Dendritic cell treated with granulocyte-macrophage colony-stimulating factor and Interleukin-4, amounts not matched to agents 40 ng/mL and 50 ng/mL, for 4 days (primary cell): ENCODE data around the gene KLHDC7B.

ENCODE experiments used
- H3K27ac Mint-ChIP-seq: one replicate; pipeline ENCODE4 v1.8.0; 2022; ENCODE audit warnings: mild to moderate bottlenecking, mixed read lengths
- H3K27me3 Mint-ChIP-seq: one replicate; pipeline ENCODE4 v1.8.0; 2022; ENCODE audit warnings: mild to moderate bottlenecking, mixed read lengths
- H3K36me3 Mint-ChIP-seq: one replicate; pipeline ENCODE4 v1.8.0; 2022; ENCODE audit warnings: low read depth, mixed read lengths
- H3K4me1 Mint-ChIP-seq: one replicate; pipeline ENCODE4 v1.8.0; 2022; ENCODE audit warnings: low read depth, mixed read lengths
- H3K4me3 Mint-ChIP-seq: one replicate; pipeline ENCODE4 v1.8.0; 2022; ENCODE audit warnings: mild to moderate bottlenecking, moderate library complexity, mixed read lengths
- H3K9me3 Mint-ChIP-seq: one replicate; pipeline ENCODE4 v1.8.0; 2022; ENCODE audit warnings: mixed read lengths
- intact Hi-C: fragments of 100-400 bp; cut with micrococcal nuclease; formaldehyde crosslinking; loops from one replicate; pipeline ENCODE4 v1.15.0; 2022

The KLHDC7B gene

DNA sequence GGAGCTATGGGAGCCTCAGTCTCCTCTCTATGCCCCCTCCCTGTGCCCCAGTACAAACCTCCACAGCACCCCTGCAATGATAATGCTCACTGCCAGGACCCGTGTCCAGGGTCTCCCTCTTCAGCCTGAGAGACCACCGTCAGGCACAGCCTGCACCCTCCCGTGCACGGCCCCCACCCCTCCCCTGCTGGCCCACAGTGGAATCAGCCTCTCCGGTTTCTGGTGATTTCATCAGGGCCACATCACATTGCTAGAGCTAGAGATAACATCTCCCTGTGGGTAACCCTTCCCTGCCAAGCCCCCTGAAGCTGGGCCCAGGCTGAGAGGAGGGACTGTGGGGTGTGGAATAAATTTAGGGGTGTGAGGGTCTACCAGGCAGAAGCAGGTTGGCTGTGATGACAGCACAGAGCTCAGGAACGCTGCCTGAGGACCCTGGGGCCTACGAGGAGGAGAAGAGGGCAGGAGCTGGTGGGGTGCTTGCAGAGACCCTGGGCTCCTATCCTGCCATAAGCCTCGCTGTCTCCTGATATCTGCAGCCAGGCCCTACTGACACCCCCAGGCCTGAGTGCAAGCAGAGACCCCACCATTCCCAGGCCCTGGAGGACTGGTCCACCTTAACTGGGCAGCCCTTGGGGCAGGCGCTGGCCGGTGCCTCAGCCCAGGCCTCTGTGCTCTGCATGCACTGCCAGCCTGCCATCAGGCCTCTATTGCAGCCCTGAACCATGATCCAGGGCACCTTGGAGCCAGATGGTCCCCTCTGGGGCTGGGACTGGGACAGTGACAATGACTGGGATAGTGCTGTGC is at the start of gene KLHDC7B:
KLHDC7B (plus strand) TSS at position 378 of the 804 bp plus-strand sequence; CDS start at position 723, 345 bp downstream.
- H3K4me3 Mint-ChIP-seq, result no peak within 1 kb of the TSS
- peaks cover 50% of the 10 kb centered on the region for H3K4me1 Mint-ChIP-seq

GRCh38 chr22:50497093-50497492 is 48.6 kb upstream of the KLHDC7B start:
- no peaks in the 10 kb centered on the region for H3K9me3 Mint-ChIP-seq
- H3K4me3 Mint-ChIP-seq, result no peak overlapping the region
- H3K27me3 Mint-ChIP-seq, result peaks cover 21% of the 10 kb centered on the region
- intact Hi-C loops, result loop anchor here (5.0 kb wide), 1 partner anchor 255 kb away; no protein-coding TSS in a partner anchor
- H3K27ac Mint-ChIP-seq, result no peak overlapping the region
- H3K4me1 Mint-ChIP-seq, result peaks cover 14% of the 10 kb centered on the region
- H3K36me3 Mint-ChIP-seq, result peaks cover under 1% of the 10 kb centered on the region

More for the DNA sequence above, at the start of gene KLHDC7B:
- intact Hi-C loops, result loop anchor here (2.0 kb wide), 2 partner anchors 19 to 75 kb away; no protein-coding TSS in a partner anchor
- no peaks in the 10 kb centered on the region for H3K9me3 Mint-ChIP-seq
- peaks cover 27% of the 10 kb centered on the region for H3K27me3 Mint-ChIP-seq
- H3K36me3 Mint-ChIP-seq, result peaks cover 8% of the 10 kb centered on the region
- H3K27ac Mint-ChIP-seq, result peak within 1 kb of the TSS; percentile 95

DNA sequence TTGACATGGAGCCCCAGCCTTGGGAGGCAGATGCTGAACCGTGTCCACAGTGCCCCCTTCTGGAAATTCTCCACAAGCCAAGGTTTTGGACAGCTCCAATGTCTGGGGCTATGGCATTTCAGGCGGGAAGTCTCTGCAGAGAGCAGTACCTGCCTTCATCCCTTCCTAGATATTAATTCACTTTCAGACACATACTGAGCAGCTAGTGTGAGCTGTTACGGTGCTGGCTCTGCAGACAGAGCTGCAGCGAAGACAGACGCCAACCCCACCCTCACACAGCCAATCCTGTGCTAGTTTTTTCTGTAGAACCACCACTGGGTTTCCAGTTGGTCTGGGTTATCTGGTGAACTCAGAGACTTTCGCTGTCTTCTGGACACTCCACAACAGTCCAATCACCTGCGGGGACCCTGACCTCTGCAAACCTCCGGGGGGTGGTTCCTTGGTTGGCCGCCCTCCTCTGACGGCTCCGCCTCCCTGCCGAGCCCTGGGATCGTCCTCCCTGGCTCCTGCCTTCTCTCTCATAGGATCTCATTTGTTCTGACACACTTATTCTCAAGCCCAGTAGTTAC is 47.3 kb upstream of the KLHDC7B start:
- Mint-ChIP-seq H3K9me3 (no peaks in the 10 kb centered on the region), H3K27ac (no peak overlapping the region)
- intact Hi-C loops, result loop anchor here (5.0 kb wide), 1 partner anchor 256 kb away; no protein-coding TSS in a partner anchor

GRCh38 chr22:50500452-50500851 is 45.2 kb upstream of the KLHDC7B start:
- Mint-ChIP-seq H3K27me3 (peaks cover 19% of the 10 kb centered on the region), H3K4me1 (peaks cover 17% of the 10 kb centered on the region), H3K36me3 (peaks cover 33% of the 10 kb centered on the region), H3K27ac (no peak overlapping the region), H3K9me3 (no peaks in the 10 kb centered on the region), H3K4me3 (no peak overlapping the region)
- intact Hi-C loops, result no loop called here

More for the DNA sequence above, 47.3 kb upstream of the KLHDC7B start:
- H3K4me3 Mint-ChIP-seq, result no peak overlapping the region
- peaks cover 21% of the 10 kb centered on the region for H3K27me3 Mint-ChIP-seq
- H3K4me1 Mint-ChIP-seq, result peaks cover 14% of the 10 kb centered on the region
- H3K36me3 Mint-ChIP-seq, result peaks cover 14% of the 10 kb centered on the region

- Mint-ChIP-seq H3K36me3 (peaks cover 45% of the 10 kb centered on the region), H3K4me1 (peaks cover 33% of the 10 kb centered on the region), H3K27me3 (peaks cover 11% of the 10 kb centered on the region), H3K9me3 (no peaks in the 10 kb centered on the region), H3K4me3 (no peak overlapping the region), H3K27ac (no peak overlapping the region)
- intact Hi-C loops, result no loop called here
Observed at GRCh38 chr22:50502096-50502495, 43.6 kb upstream of the KLHDC7B start.

DNA sequence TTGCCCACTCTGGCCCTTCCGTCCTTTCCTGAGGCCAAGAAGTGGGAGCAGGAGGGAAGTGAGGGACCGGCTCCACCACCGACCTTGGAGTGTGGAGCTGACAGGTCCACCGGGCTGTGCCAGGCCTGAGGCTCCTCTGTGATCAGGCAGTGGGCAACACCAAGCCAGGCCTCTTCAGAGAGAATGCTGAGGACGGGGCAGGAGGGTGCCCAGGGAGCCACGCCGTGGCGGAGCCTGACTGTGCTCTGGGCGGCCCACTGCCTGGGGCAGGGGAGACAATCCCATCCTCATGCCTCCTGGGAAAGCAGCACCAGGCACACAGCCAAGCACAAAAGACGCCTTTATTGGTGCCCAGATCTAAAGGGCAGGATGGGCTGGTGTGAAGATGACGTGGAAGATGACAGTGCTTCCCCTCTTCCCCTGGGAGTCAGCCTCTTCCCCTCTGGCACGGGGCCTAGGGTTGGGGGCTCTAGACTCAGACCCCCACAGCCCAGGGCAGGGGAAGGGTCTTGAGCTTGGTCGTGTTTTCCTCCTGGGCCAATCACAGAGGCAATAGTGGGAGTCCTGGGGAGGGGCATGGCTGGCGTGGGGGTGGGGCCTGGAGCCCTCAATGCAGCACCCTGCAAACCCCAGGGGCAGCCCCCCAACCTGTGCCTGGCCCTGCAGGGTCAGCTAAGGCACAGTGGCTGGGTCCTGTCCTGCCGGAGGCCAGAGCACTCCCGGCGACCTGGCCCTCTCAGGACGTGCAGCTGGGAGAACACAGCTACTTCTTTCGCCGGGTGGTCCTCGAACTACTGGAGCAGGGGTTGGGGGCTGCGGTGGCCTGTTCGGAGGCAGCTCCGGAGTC is 42.8 kb upstream of the KLHDC7B start:
- no peaks in the 10 kb centered on the region for H3K9me3 Mint-ChIP-seq
- peaks cover 49% of the 10 kb centered on the region for H3K36me3 Mint-ChIP-seq
- H3K27ac Mint-ChIP-seq, result no peak overlapping the region
- peaks cover 5% of the 10 kb centered on the region for H3K27me3 Mint-ChIP-seq
- H3K4me1 Mint-ChIP-seq, result peaks cover 33% of the 10 kb centered on the region
- no peak overlapping the region for H3K4me3 Mint-ChIP-seq
- intact Hi-C loops, result no loop called here

GRCh38 chr22:50503475-50504145 is 42.1 kb upstream of the KLHDC7B start:
- Mint-ChIP-seq H3K9me3 (no peaks in the 10 kb centered on the region), H3K36me3 (peaks cover 55% of the 10 kb centered on the region), H3K27me3 (peaks cover 2% of the 10 kb centered on the region), H3K4me3 (no peak overlapping the region), H3K27ac (no peak overlapping the region), H3K4me1 (peaks cover 27% of the 10 kb centered on the region)
- intact Hi-C loops, result no loop called here

- Mint-ChIP-seq H3K36me3 (peaks cover 55% of the 10 kb centered on the region), H3K27ac (no peak overlapping the region), H3K27me3 (no peaks in the 10 kb centered on the region), H3K4me1 (peaks cover 33% of the 10 kb centered on the region), H3K9me3 (no peaks in the 10 kb centered on the region), H3K4me3 (no peak overlapping the region)
- intact Hi-C loops, result loop anchor here (5.0 kb wide), 1 partner anchor 78 kb away; the partner anchor contains the start of gene CHKB
Observed at GRCh38 chr22:50504369-50505211, 41.1 kb upstream of the KLHDC7B start.

- Mint-ChIP-seq H3K27ac (no peak overlapping the region), H3K4me1 (peaks cover 35% of the 10 kb centered on the region), H3K36me3 (peaks cover 55% of the 10 kb centered on the region), H3K9me3 (no peaks in the 10 kb centered on the region), H3K27me3 (no peaks in the 10 kb centered on the region), H3K4me3 (no peak overlapping the region)
- intact Hi-C loops, result loop anchor here (5.0 kb wide), 1 partner anchor 77 kb away; the partner anchor contains the start of gene CHKB
Observed at GRCh38 chr22:50505276-50505775, 40.4 kb upstream of the KLHDC7B start.

DNA sequence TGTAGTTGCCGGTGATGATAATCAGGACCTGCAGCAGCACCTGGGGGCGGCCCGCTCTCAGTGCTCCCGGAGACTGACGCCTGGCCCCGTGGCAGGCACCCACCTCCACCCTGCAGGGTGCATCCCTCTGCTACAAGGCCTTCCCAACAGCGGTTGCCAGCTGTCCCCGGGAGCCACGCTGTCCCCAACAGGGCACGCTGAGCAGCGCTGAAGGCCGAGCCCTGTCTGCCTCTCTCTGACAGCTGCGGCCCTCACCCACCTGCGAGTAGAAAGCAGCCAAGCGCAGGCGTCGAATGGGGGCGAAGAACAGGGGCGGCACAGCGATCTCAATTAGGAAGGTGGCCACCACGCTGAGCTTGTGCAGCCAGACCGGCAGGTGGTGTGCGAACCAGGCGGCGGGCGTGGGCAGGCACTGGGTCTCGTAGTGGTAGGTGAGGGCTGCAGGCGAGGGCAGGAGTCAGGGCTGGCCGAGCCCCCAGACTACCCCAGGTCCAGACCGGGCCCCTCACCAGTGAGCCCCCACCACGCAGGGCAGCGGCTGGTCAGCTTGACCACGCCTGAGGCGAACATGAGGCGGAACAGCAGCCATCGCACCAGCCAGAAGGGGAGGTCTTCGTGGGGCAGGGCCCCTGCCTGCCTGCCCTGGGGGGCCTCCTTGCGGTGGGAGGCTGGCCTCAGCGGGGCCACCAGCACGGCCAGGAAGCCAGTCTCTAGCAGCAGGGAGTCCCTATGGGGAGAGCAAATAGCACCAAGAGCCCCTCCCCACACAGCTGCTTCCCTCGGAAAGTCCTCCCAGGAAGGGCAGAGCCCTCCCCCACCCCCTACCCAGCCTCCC is 39.7 kb upstream of the KLHDC7B start:
- peaks cover 35% of the 10 kb centered on the region for H3K4me1 Mint-ChIP-seq
- H3K27ac Mint-ChIP-seq, result no peak overlapping the region
- peaks cover 55% of the 10 kb centered on the region for H3K36me3 Mint-ChIP-seq
- peak overlapping the region; percentile 98 for H3K4me3 Mint-ChIP-seq
- no peaks in the 10 kb centered on the region for H3K9me3 Mint-ChIP-seq
- intact Hi-C loops, result loop anchor here (5.0 kb wide), 1 partner anchor 76 kb away; the partner anchor contains the start of gene CHKB
- H3K27me3 Mint-ChIP-seq, result no peaks in the 10 kb centered on the region

- H3K27ac Mint-ChIP-seq, result peak overlapping the region; percentile 96
- H3K4me1 Mint-ChIP-seq, result peaks cover 35% of the 10 kb centered on the region
- H3K27me3 Mint-ChIP-seq, result no peaks in the 10 kb centered on the region
- no peaks in the 10 kb centered on the region for H3K9me3 Mint-ChIP-seq
- peaks cover 60% of the 10 kb centered on the region for H3K36me3 Mint-ChIP-seq
- intact Hi-C loops, result loop anchor here (5.0 kb wide), 1 partner anchor 75 kb away; the partner anchor contains the start of gene CHKB
- peak overlapping the region; percentile 98 for H3K4me3 Mint-ChIP-seq
Observed at GRCh38 chr22:50506611-50507420, 38.9 kb upstream of the KLHDC7B start.
